HepG2 (cell line): ENCODE results near the gene TBC1D1. TPM values are rescaled to one million over a fixed set of nuclear protein-coding genes. Genes with fewer than 3 reads are reported as not detected.

Experiments
- ATAC-seq: fragments of 200-7000 bp; cut with Tn5 transposase; 3 replicates; pipeline ENCODE4 v1.9.1; 2020; ENCODE audit warnings: mild to moderate bottlenecking, moderate library complexity
- BruUV-seq: library from RNA; stranded (reverse); fragments of 400-500 nt; replicated peaks from 2 replicates; lab custom pipeline; 2021; lab: Mats Ljungman, UMichigan
- CTCF ChIA-PET: fragments of 300-600 bp; formaldehyde crosslinking; extraction: SDS; loops from one replicate; lab custom pipeline; 2021; ENCODE audit warnings: low total read pairs, inconsistent platforms, low intra/inter-chr PET ratio; lab: Yijun Ruan, JAX
- POLR2A ChIA-PET: fragments of 350-600 bp; sonication (Branson Sonifier 250); formaldehyde crosslinking; loops from one replicate; lab custom pipeline; 2020; ENCODE audit warnings: antibody characterized with exemption, inconsistent platforms; lab: Yijun Ruan, JAX
- DNase-seq: peaks from one replicate; pipeline ENCODE4 v3.0.0-alpha.2; 2015; ENCODE audit warnings: low spot score
- FAIRE-seq: peaks from 3 replicates; lab custom pipeline; 2011; peaks lifted over from hg19 to GRCh38; lab: Jason Lieb, UNC
- H2AFZ ChIP-seq: one replicate; pipeline ENCODE4 v1.6.1; 2011; ENCODE audit warnings: low read length, inconsistent platforms
- H3K27ac ChIP-seq: fragments of 300-600 bp; 3 replicates; pipeline ENCODE4 v1.8.0; 2011; ENCODE audit warnings: mixed run types, mild to moderate bottlenecking, mixed read lengths, low read length, inconsistent platforms; ENCODE audit not compliant: insufficient read depth; ENCODE audit errors: extremely low read length
- H3K27me3 ChIP-seq, 2 experiments: fragments of 200-600 bp in 1 of 2; 2 replicates in 1 of 2; 3 replicates in 1 of 2; pipeline versions ENCODE4 v1.6.0 to v1.8.0; 2011; ENCODE audit warnings: low read length in 2 of 2, mild to moderate bottlenecking in 2 of 2, moderate library complexity in 2 of 2, inconsistent platforms in 1 of 2; ENCODE audit not compliant: insufficient read depth in 2 of 2, control insufficient read depth in 1 of 2
- H3K36me3 ChIP-seq, 2 experiments: fragments of 200-600 bp in 1 of 2; replicated peaks in 1 of 2; 2 replicates in 1 of 2; 3 replicates in 1 of 2; pipeline versions ENCODE4 v1.5.1 to v1.8.0; 2011; ENCODE audit warnings: low read length in 2 of 2, inconsistent platforms in 1 of 2; ENCODE audit not compliant: insufficient read depth in 2 of 2, control insufficient read depth in 1 of 2
- H3K4me1 ChIP-seq: 2 replicates; pipeline ENCODE4 v1.5.1; 2012; ENCODE audit warnings: low read length, inconsistent platforms; ENCODE audit not compliant: insufficient read depth
- H3K4me2 ChIP-seq: 2 replicates; pipeline ENCODE4 v1.6.0; 2011; ENCODE audit warnings: low read depth, low read length, inconsistent platforms
- H3K4me3 ChIP-seq, 3 experiments: fragments of 200-600 bp in 1 of 3; sonication (generic), shearing (Covaris generic) in 1 of 3; replicated peaks in 1 of 3; 2 replicates each; pipeline ENCODE4 v1.5.1; 2011 to 2016; ENCODE audit warnings: low read length in 3 of 3, inconsistent platforms in 2 of 3, low read depth in 2 of 3, mild to moderate bottlenecking in 2 of 3, control low read depth in 1 of 3, mixed read lengths in 1 of 3; ENCODE audit not compliant: insufficient read depth in 1 of 3
- H3K79me2 ChIP-seq: one replicate; pipeline ENCODE4 v1.6.1; 2011; ENCODE audit warnings: low read length, inconsistent platforms; ENCODE audit not compliant: insufficient read depth
- H3K9ac ChIP-seq: 2 replicates; pipeline ENCODE4 v1.6.0; 2011; ENCODE audit warnings: mild to moderate bottlenecking, low read depth, low read length, inconsistent platforms; ENCODE audit not compliant: insufficient read depth
- H3K9me3 ChIP-seq: 2 replicates; pipeline ENCODE4 v1.5.1; 2012; ENCODE audit warnings: mild to moderate bottlenecking, low read length
- H4K20me1 ChIP-seq: 2 replicates; pipeline ENCODE4 v1.6.0; 2011; ENCODE audit warnings: inconsistent platforms, mild to moderate bottlenecking, low read length, moderate library complexity; ENCODE audit not compliant: insufficient read depth
- BRD4 ChIP-seq: sonication (generic); formaldehyde crosslinking; IDR thresholded peaks from 2 replicates; pipeline ENCODE4 v1.4.0; 2020; ENCODE audit warnings: missing genetic modification reagents
- EZH2 ChIP-seq: conservative IDR thresholded peaks from 2 replicates; pipeline ENCODE4 v1.6.1; 2012; ENCODE audit warnings: mild to moderate bottlenecking, low read depth, low read length, moderate library complexity
- FOXK1 ChIP-seq: sonication (generic); formaldehyde crosslinking; IDR thresholded peaks from 2 replicates; pipeline ENCODE4 v1.4.0; 2020; ENCODE audit warnings: low read depth, missing genetic modification reagents, borderline replicate concordance
- GATAD1 ChIP-seq: IDR thresholded peaks from 2 replicates; pipeline ENCODE4 v1.6.1; 2016; ENCODE audit warnings: missing genetic modification reagents, missing compliant biosample characterization
- PAXIP1 ChIP-seq: sonication (generic); formaldehyde crosslinking; conservative IDR thresholded peaks from 2 replicates; pipeline ENCODE4 v1.4.0; 2020; ENCODE audit warnings: mild to moderate bottlenecking, missing genetic modification reagents, moderate library complexity
- PCBP1 ChIP-seq: fragments of 200-400 bp; formaldehyde crosslinking; IDR thresholded peaks from 2 replicates; pipeline ENCODE4 v1.6.1; 2017; ENCODE audit warnings: mild to moderate bottlenecking, low read depth, low read length, borderline replicate concordance
- RERE ChIP-seq: IDR thresholded peaks from 2 replicates; pipeline ENCODE4 v1.6.1; 2016; ENCODE audit warnings: low read depth, missing genetic modification reagents, missing compliant biosample characterization
- TBL1XR1 ChIP-seq: fragments of 150-350 bp; IDR thresholded peaks from 2 replicates; pipeline ENCODE4 v1.6.1; 2014; ENCODE audit warnings: borderline replicate concordance, low read length; ENCODE audit not compliant: partially characterized antibody
- ZC3H4 ChIP-seq: sonication (generic); formaldehyde crosslinking; IDR thresholded peaks from 2 replicates; pipeline ENCODE4 v1.4.0; 2020; ENCODE audit warnings: missing genetic modification reagents, borderline replicate concordance
- ZMAT3 ChIP-seq: sonication (generic); formaldehyde crosslinking; conservative IDR thresholded peaks from 2 replicates; pipeline ENCODE4 v1.7.0; 2021; ENCODE audit warnings: missing genetic modification reagents
- ZNF234 ChIP-seq: sonication (generic); formaldehyde crosslinking; conservative IDR thresholded peaks from 2 replicates; pipeline ENCODE4 v1.5.1; 2020; ENCODE audit warnings: mild to moderate bottlenecking, missing genetic modification reagents
- ZNF703 ChIP-seq: sonication (generic); formaldehyde crosslinking; IDR thresholded peaks from 2 replicates; pipeline ENCODE4 v1.5.1; 2020; ENCODE audit warnings: missing genetic modification reagents, mild to moderate bottlenecking, moderate library complexity, borderline replicate concordance
- ZNF773 ChIP-seq: sonication (generic); formaldehyde crosslinking; IDR thresholded peaks from 2 replicates; pipeline ENCODE4 v1.4.0; 2020; ENCODE audit warnings: missing genetic modification reagents, borderline replicate concordance
- ZNF792 ChIP-seq: IDR thresholded peaks from 2 replicates; pipeline ENCODE4 v1.6.1; 2016
- WGBS: methylation state at CpG from one replicate; pipeline ENCODE4 v1.1.6; 2017; ENCODE audit warnings: low lambda C conversion rate; 5-methylcytosine and 5-hydroxymethylcytosine counted together
- in situ Hi-C: cut with HindIII; loops from 2 replicates; pipeline ENCODE4 v1.10.0; 2017; ENCODE audit warnings: low pct_unique_long_range_greater_than_20kb; ENCODE audit not compliant: extremely low pct_ligation_motif_present
- intact Hi-C: fragments of 100-400 bp; cut with micrococcal nuclease; formaldehyde crosslinking; loops from one replicate; pipeline ENCODE4 v1.10.0; 2022; ENCODE audit not compliant: unreplicated experiment
- polyA plus RNA-seq, 8 experiments: library from polyadenylated mRNA; depleted of rRNA in 3 of 8; stranded (reverse) in 7 of 8; unstranded in 1 of 8; fragments of >200 nt; fragmentation: Illumina TruSeq in 4 of 8; extraction: Trizol in 4 of 8; gene quantifications; 2 replicates each; pipeline versions ENCODE4 v1.2.1 to v1.2.3, GENCODE V29; 2011 to 2016; ENCODE audit warnings: low read depth in 4 of 8, missing spikeins in 1 of 8, mixed read lengths in 1 of 8; ENCODE audit not compliant: insufficient read depth in 1 of 8
- total RNA-seq, 5 experiments: library from RNA; depleted of rRNA; stranded (reverse); fragments of >200 nt; fragmentation: Illumina TruSeq; extraction: Trizol; gene quantifications; 2 replicates each; pipeline ENCODE4 v1.2.3, GENCODE V29; 2016; ENCODE audit warnings: low read depth in 1 of 5

Gene TBC1D1
- total and polyA plus RNA-seq, 2 of the 13 experiments (the other 11 are each of a cell fraction or from before 2014, with no cell fraction given), result 37.3 to 62.8 TPM

- TF ChIP-seq PAXIP1 (CRISPR knock-in tag) (no peak), ZNF773 (no peak), GATAD1 (CRISPR knock-in tag) (no peak), BRD4 (no peak), EZH2 (no peak)
- TF ChIP-seq, all 625 proteins: peak for 0
These were observed 253.1 kb downstream of the TBC1D1 start (continued) for GRCh38 chr4:38144031-38144430.

- no peak overlapping the region for H3K4me2 ChIP-seq
- H2AFZ ChIP-seq, result no peak overlapping the region
- H3K9ac ChIP-seq, result no peak overlapping the region
- no peak for DNase-seq
- 88% methylated on average over 4 of the region's 4 CpGs for WGBS
- no peaks in the 10 kb centered on the region; a peak in 1 of 5 replicates for H3K36me3 ChIP-seq
- no peaks in the 10 kb centered on the region for H3K27me3 ChIP-seq
- intact Hi-C loops (no loop called here), in situ Hi-C loops (no loop called here)
- no peaks in the 10 kb centered on the region for H3K9me3 ChIP-seq
- peaks cover 49% of the 10 kb centered on the region for H3K4me1 ChIP-seq
- no TSS peak for BruUV-seq
- ATAC-seq, result no peak
- no peak for FAIRE-seq
- H3K79me2 ChIP-seq, result no peaks in the 10 kb centered on the region
- ChIA-PET CTCF (no interaction called here), POLR2A (interaction anchor here (1.5 to 1.6 kb wide), 2 partner anchors 12 to 15 kb away, joined by 5 to 11 read pairs; no protein-coding TSS in a partner anchor)
- H4K20me1 ChIP-seq, result no peaks in the 10 kb centered on the region
- H3K27ac ChIP-seq, result no peak overlapping the region
- no peak overlapping the region for H3K4me3 ChIP-seq
- TF ChIP-seq ZNF792 (no peak), TBL1XR1 (no peak), RERE (no peak), ZNF234 (CRISPR knock-in tag) (no peak), FOXK1 (CRISPR knock-in tag) (no peak), ZC3H4 (CRISPR knock-in tag) (no peak), ZMAT3 (CRISPR knock-in tag) (no peak), ZNF703 (CRISPR knock-in tag) (no peak), PCBP1 (no peak)
These were observed 254.3 kb downstream of the TBC1D1 start for GRCh38 chr4:38145033-38145678.
